PFSK-1 (cell line): ENCODE measurements around the gene AAR2.

Experiments
- FOXP2 ChIP-seq: optimal IDR thresholded peaks from 2 replicates; pipeline ENCODE3; 2011; ENCODE audit warnings: borderline replicate concordance, control low read depth, inconsistent platforms; ENCODE audit not compliant: insufficient read depth; ENCODE audit errors: extremely low read length, extremely low read depth
- POLR2AphosphoS5 ChIP-seq: IDR thresholded peaks from 2 replicates; pipeline ENCODE4 v1.6.1; 2012; ENCODE audit warnings: low read depth, mild to moderate bottlenecking, control low read depth, low read length, moderate library complexity
- REST ChIP-seq, 2 experiments: IDR thresholded peaks; 2 replicates each; pipeline versions ENCODE4 v1.6.1 to v1.8.0; 2011 to 2012; ENCODE audit warnings: low read depth in 2 of 2, low read length in 2 of 2, control low read depth in 1 of 2, inconsistent platforms in 1 of 2, mild to moderate bottlenecking in 1 of 2, moderate library complexity in 1 of 2; ENCODE audit not compliant: insufficient read depth in 1 of 2
- TAF1 ChIP-seq: IDR thresholded peaks from 2 replicates; pipeline ENCODE4 v1.6.1; 2012; ENCODE audit warnings: low read length, control low read depth, borderline replicate concordance; ENCODE audit not compliant: insufficient read depth

- no peak for TF ChIP-seq REST (IDR thresholded peaks at IDR 0.05; ENCODE audit: insufficient read depth in 1 of 2, low read depth in 2 of 2, low read length in 2 of 2)
- no peak for TF ChIP-seq POLR2AphosphoS5
- TF ChIP-seq TAF1: no peak
- TF ChIP-seq FOXP2: no peak
Measured at GRCh38 chr20:36279362-36279761, 43.1 kb downstream of the AAR2 start.
